ENCODE results near the gene XPR1. TPM values are rescaled to one million over a fixed set of nuclear protein-coding genes. Genes with fewer than 3 reads are reported as not detected.
"Not testable (repeated sequence)": the region's sequence is repeated elsewhere in the genome, so short reads cannot be mapped to it uniquely, and the experiment has no call there.

The XPR1 gene
- polyA plus RNA-seq, 12 donors = 8.7 to 18.1 (median 10.8) TPM; not detected in 1

GRCh38 chr1:180698580-180698979, 66.8 kb downstream of the XPR1 start:
- DNase-seq = no peak

- not testable (repeated sequence) for DNase-seq
Observed at GRCh38 chr1:180702376-180702775, 70.6 kb downstream of the XPR1 start.

DNA sequence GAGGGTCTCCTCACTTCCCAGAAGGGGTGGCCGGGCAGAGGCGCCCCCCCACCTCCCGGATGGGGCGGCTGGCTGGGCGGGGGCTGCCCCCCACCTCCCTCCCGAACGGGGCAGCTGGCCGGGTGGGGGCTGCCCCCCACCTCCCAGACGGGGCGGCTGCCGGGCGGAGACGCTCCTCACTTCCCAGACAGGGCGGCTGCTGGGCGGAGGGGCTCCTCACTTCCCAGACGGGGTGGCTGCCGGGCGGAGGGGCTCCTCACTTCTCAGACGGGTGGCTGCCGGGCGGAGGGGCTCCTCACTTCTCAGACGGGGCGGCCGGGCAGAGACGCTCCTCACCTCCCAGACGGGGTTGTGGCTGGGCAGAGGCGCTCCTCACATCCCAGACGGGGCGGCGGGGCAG, 78.9 kb downstream of the XPR1 start:
- DNase-seq = not testable (repeated sequence)

DNA sequence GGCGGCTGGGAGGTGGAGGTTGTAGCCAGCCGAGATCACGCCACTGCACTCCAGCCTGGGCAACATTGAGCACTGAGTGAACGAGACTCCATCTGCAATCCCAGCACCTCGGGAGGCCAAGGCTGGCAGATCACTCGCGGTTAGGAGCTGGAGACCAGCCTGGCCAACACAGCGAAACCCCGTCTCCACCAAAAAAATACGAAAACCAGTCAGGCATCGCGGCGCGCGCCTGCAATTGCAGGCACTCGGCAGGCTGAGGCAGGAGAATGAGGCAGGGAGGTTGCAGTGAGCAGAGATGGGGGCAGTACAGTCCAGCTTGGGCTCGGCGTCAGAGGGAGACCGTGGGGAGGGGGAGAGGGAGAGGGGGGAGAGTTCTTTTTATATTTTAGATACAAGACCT, 79.4 kb downstream of the XPR1 start:
- DNase-seq = not testable (repeated sequence)

DNA sequence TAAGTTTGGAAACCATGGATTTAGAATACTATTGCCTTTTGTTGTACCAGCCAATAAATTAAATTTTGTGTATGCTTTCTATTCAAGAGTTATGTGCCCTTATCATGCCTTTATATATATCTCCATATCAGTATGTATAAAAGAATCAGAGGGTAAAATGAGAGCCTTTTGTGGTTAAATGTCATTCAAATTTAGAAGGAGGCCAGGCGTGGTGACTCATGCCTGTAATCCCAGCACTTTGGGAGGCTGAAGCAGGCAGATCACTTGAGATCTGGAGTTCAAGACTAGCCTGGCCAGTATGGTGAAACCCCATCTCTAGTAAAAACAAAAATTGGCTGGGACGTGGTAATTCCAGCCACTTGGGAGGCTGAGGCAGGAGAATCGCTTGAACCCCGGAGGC, 88.9 kb downstream of the XPR1 start:
- DNase-seq = no peak

GRCh38 chr1:180722586-180722985, 90.8 kb downstream of the XPR1 start:
- no peak for DNase-seq

- DNase-seq = no peak
Observed at GRCh38 chr1:180724055-180724454, 92.2 kb downstream of the XPR1 start.

GRCh38 chr1:180726024-180726423, 94.2 kb downstream of the XPR1 start:
- DNase-seq = not testable (repeated sequence)

DNA sequence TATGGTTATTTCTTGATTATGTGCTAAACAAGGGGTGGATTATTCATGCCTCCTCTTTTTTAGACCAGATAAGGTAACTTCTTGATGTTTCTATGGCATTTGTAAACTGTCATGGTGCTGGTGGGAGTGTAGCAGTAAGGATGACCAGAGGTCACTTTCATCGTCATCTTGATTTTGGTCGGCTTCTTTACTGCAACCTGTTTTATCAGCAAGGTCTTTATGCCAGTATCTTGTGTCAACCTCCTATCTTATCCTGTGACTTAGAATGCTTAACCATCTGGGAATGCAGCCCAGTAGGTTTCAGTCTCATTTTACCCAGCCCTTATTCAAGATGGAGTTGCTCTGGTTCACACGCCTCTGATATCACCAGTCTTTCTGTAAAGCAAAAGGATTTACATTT, 95.9 kb downstream of the XPR1 start:
- DNase-seq = not testable (repeated sequence)

DNA sequence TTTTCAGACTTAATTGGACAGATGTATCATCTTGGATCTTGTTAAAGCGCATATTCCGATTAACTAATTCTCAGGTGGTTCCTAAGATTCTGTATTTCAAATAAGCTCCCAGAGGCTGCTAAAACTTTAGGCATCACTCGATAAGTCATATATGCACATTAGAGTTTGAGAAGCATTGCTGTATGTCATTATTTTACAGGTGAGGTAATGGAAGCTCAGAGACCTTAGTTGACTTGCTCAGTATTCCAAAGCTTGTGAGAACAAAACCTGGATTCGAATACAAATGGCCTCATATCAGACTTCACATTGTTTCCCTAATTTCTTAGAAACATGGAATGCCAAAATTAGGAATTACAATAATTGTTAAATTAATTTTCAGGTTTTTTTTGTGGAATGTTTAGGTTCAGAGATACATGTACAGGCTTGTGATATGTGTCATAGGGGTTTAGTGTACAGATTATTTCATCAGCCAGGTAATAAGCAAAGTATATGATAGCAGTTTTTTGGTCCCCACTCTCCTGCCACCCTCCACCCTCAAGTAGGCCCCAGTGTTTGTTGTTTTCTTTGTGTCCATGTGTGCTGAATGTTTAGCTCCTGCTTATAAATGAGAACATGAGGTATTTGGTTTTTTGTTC, 96.8 kb downstream of the XPR1 start:
- no peak for DNase-seq

GRCh38 chr1:180731131-180731530, 99.3 kb downstream of the XPR1 start:
- no peak for DNase-seq

- no peak for DNase-seq
Observed at GRCh38 chr1:180732866-180733265, 101.0 kb downstream of the XPR1 start.

DNA sequence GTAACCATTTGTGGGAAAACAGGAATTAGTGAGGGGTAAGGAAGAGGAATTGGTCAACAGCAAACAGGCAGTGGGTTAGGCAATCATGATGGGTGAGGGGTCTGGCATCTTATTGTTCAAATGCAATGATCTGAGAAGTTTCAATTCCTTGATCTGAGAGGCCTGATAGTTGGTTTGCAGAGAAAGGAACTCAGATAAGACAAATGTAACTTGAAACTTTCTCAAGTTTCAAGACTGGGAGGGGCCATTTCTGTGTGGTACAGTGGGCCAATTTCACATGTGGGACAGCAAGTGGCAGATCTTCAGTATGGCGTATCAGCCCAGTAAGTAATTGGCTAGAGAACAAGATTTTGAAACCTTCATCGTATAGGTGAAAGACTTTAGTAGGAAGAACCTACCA, 102.5 kb downstream of the XPR1 start:
- no peak for DNase-seq

GRCh38 chr1:180742663-180743062, 110.8 kb downstream of the XPR1 start:
- DNase-seq = no peak

- no peak for DNase-seq
Observed at GRCh38 chr1:180743868-180744267, 112.0 kb downstream of the XPR1 start.

DNA sequence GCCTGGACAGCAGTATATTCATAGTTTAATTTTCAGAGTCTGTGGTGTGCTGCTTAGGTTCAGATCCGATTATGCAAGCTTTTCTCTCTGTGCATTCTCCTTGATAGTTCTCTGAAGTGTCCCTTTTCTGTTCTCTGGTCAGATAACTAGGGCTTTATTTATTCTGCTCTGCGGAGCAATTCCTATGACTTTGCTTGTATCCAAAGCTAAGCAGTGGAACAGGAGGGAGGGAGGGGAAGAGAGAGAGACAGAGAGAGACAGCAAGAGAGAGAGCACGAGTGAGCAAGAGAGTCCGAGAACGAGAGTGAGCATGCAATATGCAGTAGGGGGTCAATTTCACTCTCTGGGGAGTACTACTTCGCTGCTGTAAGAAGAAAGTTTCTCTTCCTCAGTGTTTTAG, 113.3 kb downstream of the XPR1 start:
- DNase-seq = no peak

GRCh38 chr1:180751921-180752320, 120.1 kb downstream of the XPR1 start:
- no peak for DNase-seq

DNA sequence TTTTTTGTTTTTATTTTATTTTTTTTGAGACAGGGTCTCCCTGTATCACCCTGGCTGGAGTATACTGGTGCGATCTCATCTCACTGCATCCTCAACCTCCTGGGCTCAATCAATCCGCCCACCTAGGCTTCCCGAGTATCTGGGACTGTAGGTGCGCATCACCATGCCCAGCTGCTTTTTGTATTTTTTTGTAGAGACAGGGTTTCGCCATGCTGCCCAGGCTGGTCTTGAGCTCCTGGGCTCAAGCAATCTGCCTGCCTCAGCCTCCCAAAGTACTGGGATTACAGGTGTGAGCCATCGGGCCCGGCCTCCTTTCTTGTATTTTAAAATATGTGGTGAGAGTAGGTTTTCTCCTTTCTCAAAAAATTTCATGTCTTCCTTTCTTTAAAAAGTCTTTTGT, 122.6 kb downstream of the XPR1 start:
- DNase-seq = no peak

GRCh38 chr1:180757657-180758056, 125.8 kb downstream of the XPR1 start:
- DNase-seq = no peak

- DNase-seq = no peak
Observed at GRCh38 chr1:180762796-180763195, 131.0 kb downstream of the XPR1 start.

DNA sequence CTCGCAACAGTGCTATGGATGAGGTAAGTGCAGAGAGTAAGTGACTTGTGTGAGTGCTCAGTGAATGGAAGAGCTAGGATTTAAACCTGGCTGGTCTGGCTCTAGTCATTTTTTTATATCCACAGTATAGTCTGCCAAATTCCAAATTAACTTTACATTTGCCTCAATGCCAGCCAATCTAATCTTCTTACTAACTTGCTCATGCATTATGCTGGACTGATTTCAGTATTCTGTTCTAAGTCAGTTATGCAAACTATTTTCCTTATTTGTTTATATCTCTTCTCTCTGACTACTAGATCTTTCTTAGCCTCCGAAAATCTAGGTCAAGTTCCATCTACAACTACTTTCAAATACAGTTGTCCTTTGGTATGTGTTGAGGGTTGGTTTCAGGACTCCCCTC, 133.3 kb downstream of the XPR1 start:
- no peak for DNase-seq

DNA sequence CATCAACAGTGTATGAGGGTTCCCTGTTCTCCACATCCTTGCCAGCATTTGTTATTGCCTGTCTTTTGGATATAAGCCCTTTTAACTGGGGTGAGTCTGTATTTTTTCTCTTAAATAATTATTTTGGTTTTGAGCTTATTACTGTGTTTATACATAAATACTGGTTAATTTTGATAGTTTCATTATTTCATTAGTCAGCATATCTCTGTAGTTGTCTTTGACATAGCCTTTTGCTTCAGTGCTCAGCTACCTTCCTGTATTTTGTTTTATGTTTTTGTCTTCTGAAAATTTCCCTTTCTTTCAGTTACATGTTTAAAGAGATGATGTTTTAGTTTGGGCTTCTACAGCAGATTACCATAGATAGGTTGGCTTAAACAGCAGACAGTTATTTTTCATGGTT, 138.1 kb downstream of the XPR1 start:
- DNase-seq = no peak

GRCh38 chr1:180773210-180773865, 141.5 kb downstream of the XPR1 start:
- no peak for DNase-seq

GRCh38 chr1:180775801-180776200, 144.0 kb downstream of the XPR1 start:
- no peak for DNase-seq

Data from muscle of arm (tissue), 12 donors.